Gastrocnemius medialis (tissue), 4 donors: ENCODE data around the gene BOLL.

ENCODE experiments used
- POLR2A ChIP-seq, 2 donors: fragments of 450-650 bp; IDR thresholded peaks; one replicate each; pipeline ENCODE4 v1.6.1; 2017; ENCODE audit warnings: antibody characterized with exemption in 2 of 2, mild to moderate bottlenecking in 2 of 2, moderate library complexity in 2 of 2
- TF ChIP-seq, protein P1 (sequence below), 5 experiments: fragments of 450-650 bp in 3 of 5; fragments of 200-600 bp in 2 of 5; sonication (generic) in 2 of 5; IDR thresholded peaks in 4 of 5; conservative IDR thresholded peaks in 1 of 5; 1 replicate in 4 of 5; 2 replicates in 1 of 5; pipeline ENCODE4 v1.5.1; 2016 to 2019; ENCODE audit warnings: antibody characterized with exemption in 5 of 5, mild to moderate bottlenecking in 3 of 5, moderate library complexity in 3 of 5

DNA sequence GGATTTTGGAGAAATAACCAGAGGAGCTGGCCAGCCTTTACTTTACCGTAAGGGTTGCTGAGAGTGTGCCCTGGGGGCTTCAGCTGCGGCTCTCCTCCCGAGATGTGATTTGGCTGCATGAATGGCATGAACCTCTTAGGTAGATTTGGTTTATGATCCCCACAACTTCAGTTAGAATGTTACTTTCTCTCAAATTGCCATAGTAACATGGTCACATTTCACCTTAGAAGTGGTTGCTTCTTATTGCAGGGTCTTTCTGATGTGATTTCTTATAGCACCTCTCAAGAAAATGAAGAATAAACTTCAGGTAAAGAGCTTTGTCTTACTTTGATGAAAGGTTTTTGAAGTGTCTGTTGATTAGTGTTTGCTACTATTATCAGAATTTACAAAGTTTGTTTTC, 24.9 kb upstream of the BOLL start:
- TF ChIP-seq, protein P1, sequence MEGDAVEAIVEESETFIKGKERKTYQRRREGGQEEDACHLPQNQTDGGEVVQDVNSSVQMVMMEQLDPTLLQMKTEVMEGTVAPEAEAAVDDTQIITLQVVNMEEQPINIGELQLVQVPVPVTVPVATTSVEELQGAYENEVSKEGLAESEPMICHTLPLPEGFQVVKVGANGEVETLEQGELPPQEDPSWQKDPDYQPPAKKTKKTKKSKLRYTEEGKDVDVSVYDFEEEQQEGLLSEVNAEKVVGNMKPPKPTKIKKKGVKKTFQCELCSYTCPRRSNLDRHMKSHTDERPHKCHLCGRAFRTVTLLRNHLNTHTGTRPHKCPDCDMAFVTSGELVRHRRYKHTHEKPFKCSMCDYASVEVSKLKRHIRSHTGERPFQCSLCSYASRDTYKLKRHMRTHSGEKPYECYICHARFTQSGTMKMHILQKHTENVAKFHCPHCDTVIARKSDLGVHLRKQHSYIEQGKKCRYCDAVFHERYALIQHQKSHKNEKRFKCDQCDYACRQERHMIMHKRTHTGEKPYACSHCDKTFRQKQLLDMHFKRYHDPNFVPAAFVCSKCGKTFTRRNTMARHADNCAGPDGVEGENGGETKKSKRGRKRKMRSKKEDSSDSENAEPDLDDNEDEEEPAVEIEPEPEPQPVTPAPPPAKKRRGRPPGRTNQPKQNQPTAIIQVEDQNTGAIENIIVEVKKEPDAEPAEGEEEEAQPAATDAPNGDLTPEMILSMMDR (IDR thresholded peaks at IDR 0.05 in 4 of 5, conservative IDR thresholded peaks at IDR 0.05 in 1 of 5), result no peak
- no peak for TF ChIP-seq POLR2A (IDR thresholded peaks at IDR 0.05)
